Nephron (organoid): ENCODE data around the gene GADL1.
A peak's percentile ranks its signal among the peaks of the same experiment; 100 is the strongest.

ENCODE experiments used
- H3K27ac Mint-ChIP-seq, 3 experiments: 2 replicates each; pipeline ENCODE4 v1.8.0; 2020; ENCODE audit warnings: mixed read lengths in 3 of 3, mild to moderate bottlenecking in 2 of 3, moderate library complexity in 1 of 3
- H3K27me3 Mint-ChIP-seq: 2 replicates; pipeline ENCODE4 v1.8.0; 2021; ENCODE audit warnings: low read depth, mild to moderate bottlenecking, moderate library complexity, mixed read lengths
- H3K36me3 Mint-ChIP-seq: 2 replicates; pipeline ENCODE4 v1.8.0; 2020; ENCODE audit warnings: low read depth, mixed read lengths
- H3K4me1 Mint-ChIP-seq: 2 replicates; pipeline ENCODE4 v1.8.0; 2020; ENCODE audit warnings: mixed read lengths
- H3K4me3 Mint-ChIP-seq, 3 experiments: 2 replicates each; pipeline ENCODE4 v1.8.0; 2020; ENCODE audit warnings: mild to moderate bottlenecking in 3 of 3, mixed read lengths in 3 of 3, moderate library complexity in 2 of 3
- H3K9me3 Mint-ChIP-seq: 2 replicates; pipeline ENCODE4 v1.8.0; 2020; ENCODE audit warnings: mixed read lengths
- TF ChIP-seq, protein P1 (sequence below), 3 experiments: fragments of 200-600 bp; sonication (generic); IDR thresholded peaks; one replicate each; pipeline ENCODE4 v1.5.0; 2021; ENCODE audit warnings: antibody characterized with exemption in 3 of 3; ENCODE audit not compliant: unreplicated experiment in 3 of 3

GADL1 gene

GRCh38 chr3:30933478-30934207 is 39.2 kb upstream of the GADL1 start:
- TF ChIP-seq, protein P1, sequence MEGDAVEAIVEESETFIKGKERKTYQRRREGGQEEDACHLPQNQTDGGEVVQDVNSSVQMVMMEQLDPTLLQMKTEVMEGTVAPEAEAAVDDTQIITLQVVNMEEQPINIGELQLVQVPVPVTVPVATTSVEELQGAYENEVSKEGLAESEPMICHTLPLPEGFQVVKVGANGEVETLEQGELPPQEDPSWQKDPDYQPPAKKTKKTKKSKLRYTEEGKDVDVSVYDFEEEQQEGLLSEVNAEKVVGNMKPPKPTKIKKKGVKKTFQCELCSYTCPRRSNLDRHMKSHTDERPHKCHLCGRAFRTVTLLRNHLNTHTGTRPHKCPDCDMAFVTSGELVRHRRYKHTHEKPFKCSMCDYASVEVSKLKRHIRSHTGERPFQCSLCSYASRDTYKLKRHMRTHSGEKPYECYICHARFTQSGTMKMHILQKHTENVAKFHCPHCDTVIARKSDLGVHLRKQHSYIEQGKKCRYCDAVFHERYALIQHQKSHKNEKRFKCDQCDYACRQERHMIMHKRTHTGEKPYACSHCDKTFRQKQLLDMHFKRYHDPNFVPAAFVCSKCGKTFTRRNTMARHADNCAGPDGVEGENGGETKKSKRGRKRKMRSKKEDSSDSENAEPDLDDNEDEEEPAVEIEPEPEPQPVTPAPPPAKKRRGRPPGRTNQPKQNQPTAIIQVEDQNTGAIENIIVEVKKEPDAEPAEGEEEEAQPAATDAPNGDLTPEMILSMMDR (IDR thresholded peaks at IDR 0.05; ENCODE audit: unreplicated experiment in 3 of 3): no peak
- Mint-ChIP-seq H3K9me3 (peaks cover 13% of the 10 kb centered on the region), H3K4me1 (peaks cover 6% of the 10 kb centered on the region), H3K36me3 (peaks cover 4% of the 10 kb centered on the region), H3K4me3 (no peak overlapping the region), H3K27me3 (no peaks in the 10 kb centered on the region), H3K27ac (peak overlapping the region; percentile 17 to 92 (median 24))

DNA sequence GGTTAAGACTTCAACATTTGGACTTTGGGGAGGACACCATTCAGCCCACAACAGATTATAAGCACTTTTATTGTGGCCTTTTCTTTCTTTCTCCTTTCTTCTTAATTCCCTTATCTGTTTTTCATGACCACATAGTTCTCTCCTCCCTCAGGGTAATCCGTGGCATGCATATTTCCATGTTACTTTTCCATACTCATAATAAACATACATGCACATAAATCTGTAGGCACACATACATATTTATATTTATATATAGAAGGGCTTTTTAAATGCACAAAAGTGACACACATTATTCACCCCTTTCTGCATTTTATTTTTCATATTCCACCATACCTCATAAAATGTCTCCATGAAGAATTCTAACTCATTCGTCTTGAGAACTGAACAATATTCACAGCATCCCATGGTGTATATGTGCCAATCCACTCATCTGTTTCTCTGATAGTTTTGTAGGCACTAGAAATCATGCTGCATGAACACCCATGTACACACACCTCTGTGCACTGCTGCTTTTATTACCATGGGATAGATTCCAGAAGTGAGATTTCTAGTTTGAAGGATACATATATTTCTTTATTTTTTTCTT is 38.1 kb upstream of the GADL1 start:
- TF ChIP-seq, protein P1 (IDR thresholded peaks at IDR 0.05; ENCODE audit: unreplicated experiment in 3 of 3): no peak
- H3K27ac Mint-ChIP-seq: peak overlapping the region in 1 of 3 experiments; percentile 1
- H3K4me3 Mint-ChIP-seq: no peak overlapping the region
- H3K36me3 Mint-ChIP-seq: peaks cover 4% of the 10 kb centered on the region
- H3K9me3 Mint-ChIP-seq: peaks cover 6% of the 10 kb centered on the region
- peaks cover 5% of the 10 kb centered on the region for H3K27me3 Mint-ChIP-seq
- peaks cover 6% of the 10 kb centered on the region for H3K4me1 Mint-ChIP-seq

- Mint-ChIP-seq H3K27ac (no peak overlapping the region), H3K4me1 (no peaks in the 10 kb centered on the region), H3K9me3 (peaks cover 4% of the 10 kb centered on the region), H3K4me3 (no peak overlapping the region), H3K27me3 (peaks cover 5% of the 10 kb centered on the region), H3K36me3 (no peaks in the 10 kb centered on the region)
- TF ChIP-seq, protein P1 (IDR thresholded peaks at IDR 0.05; ENCODE audit: unreplicated experiment in 3 of 3): no peak
Observed at GRCh38 chr3:30924763-30925162, 30.3 kb upstream of the GADL1 start.

DNA sequence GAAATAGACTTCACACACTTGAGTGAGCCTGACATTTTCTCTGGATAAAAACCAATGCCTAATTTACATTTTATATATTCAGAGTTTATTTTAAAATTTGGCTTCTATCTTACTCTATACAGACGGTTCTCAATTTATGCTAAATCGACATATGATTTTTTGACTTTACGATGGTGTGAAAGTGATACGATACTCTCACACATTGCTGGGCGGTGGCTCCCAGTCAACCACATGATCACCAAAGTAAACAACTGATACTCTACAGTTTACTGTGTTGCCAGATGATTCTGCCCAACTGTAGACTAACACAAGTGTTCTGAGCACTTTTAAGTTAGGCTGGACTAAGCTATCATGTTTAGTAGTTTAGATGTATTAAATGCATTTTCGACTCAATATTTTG is 25.1 kb upstream of the GADL1 start:
- H3K36me3 Mint-ChIP-seq: no peaks in the 10 kb centered on the region
- H3K27ac Mint-ChIP-seq: no peak overlapping the region
- H3K4me3 Mint-ChIP-seq: no peak overlapping the region
- TF ChIP-seq, protein P1 (IDR thresholded peaks at IDR 0.05; ENCODE audit: unreplicated experiment in 3 of 3): no peak
- H3K9me3 Mint-ChIP-seq: peaks cover 4% of the 10 kb centered on the region
- peaks cover 7% of the 10 kb centered on the region for H3K27me3 Mint-ChIP-seq
- H3K4me1 Mint-ChIP-seq: no peaks in the 10 kb centered on the region

- Mint-ChIP-seq H3K27me3 (peaks cover 7% of the 10 kb centered on the region), H3K9me3 (peaks cover 4% of the 10 kb centered on the region), H3K4me3 (no peak overlapping the region), H3K27ac (no peak overlapping the region), H3K36me3 (no peaks in the 10 kb centered on the region), H3K4me1 (no peaks in the 10 kb centered on the region)
- TF ChIP-seq, protein P1 (IDR thresholded peaks at IDR 0.05; ENCODE audit: unreplicated experiment in 3 of 3): no peak
Observed at GRCh38 chr3:30918761-30919160, 24.3 kb upstream of the GADL1 start.

GRCh38 chr3:30915782-30916181 is 21.3 kb upstream of the GADL1 start:
- Mint-ChIP-seq H3K27me3 (peaks cover 10% of the 10 kb centered on the region), H3K4me3 (no peak overlapping the region), H3K4me1 (no peaks in the 10 kb centered on the region), H3K9me3 (no peaks in the 10 kb centered on the region), H3K36me3 (no peaks in the 10 kb centered on the region), H3K27ac (no peak overlapping the region)
- TF ChIP-seq, protein P1 (IDR thresholded peaks at IDR 0.05; ENCODE audit: unreplicated experiment in 3 of 3): no peak
